GM12878 (cell line): ENCODE results near the gene IL22RA2. TPM values are rescaled to one million over a fixed set of nuclear protein-coding genes. Genes with fewer than 3 reads are reported as not detected.

Experiments used
- ATAC-seq: fragments of 200-7000 bp; cut with Tn5 transposase; 3 replicates; pipeline ENCODE4 v1.9.1; 2020; ENCODE audit warnings: mild to moderate bottlenecking, moderate library complexity
- BruUV-seq: library from RNA; stranded (reverse); fragments of 400-500 nt; replicated peaks from 2 replicates; lab custom pipeline; 2021; lab: Mats Ljungman, UMichigan
- CTCF ChIA-PET: fragments of 300-600 bp; sonication (Branson Sonifier 250); formaldehyde crosslinking; extraction: SDS; loops from one replicate; lab custom pipeline; 2021; ENCODE audit warnings: inconsistent platforms; lab: Yijun Ruan, JAX
- POLR2A ChIA-PET: fragments of 350-600 bp; formaldehyde crosslinking; extraction: SDS; loops from one replicate; lab custom pipeline; 2021; ENCODE audit warnings: inconsistent platforms; lab: Charles Lee
- RAD21 ChIA-PET: fragments of 300-600 bp; sonication (Branson Sonifier 250); formaldehyde crosslinking; loops from one replicate; lab custom pipeline; 2023; ENCODE audit warnings: antibody characterized with exemption; ENCODE audit not compliant: unreplicated experiment; lab: Charles Lee
- SMC1A ChIA-PET: fragments of 300-600 bp; sonication (Branson Sonifier 250); formaldehyde crosslinking; loops from one replicate; lab custom pipeline; 2023; ENCODE audit not compliant: unreplicated experiment, uncharacterized antibody; lab: Charles Lee
- DNase-seq: peaks from one replicate; pipeline ENCODE4 v3.0.0-alpha.2; 2011; ENCODE audit warnings: low read depth, low spot score
- FAIRE-seq: peaks from 3 replicates; lab custom pipeline; 2011; peaks lifted over from hg19 to GRCh38; lab: Jason Lieb, UNC
- H2AFZ ChIP-seq: 2 replicates; pipeline ENCODE4 v1.6.0; 2011; ENCODE audit warnings: low read depth, low read length, control low read depth; ENCODE audit not compliant: control insufficient read depth
- H3K27ac ChIP-seq: 2 replicates; pipeline ENCODE4 v1.5.1; 2011; ENCODE audit warnings: control low read depth; ENCODE audit not compliant: control insufficient read depth, insufficient read depth
- H3K27me3 ChIP-seq, 2 experiments: replicated peaks in 1 of 2; 2 replicates each; pipeline versions ENCODE4 v1.6.0 to v1.6.1; 2011; ENCODE audit warnings: low read length in 1 of 2; ENCODE audit not compliant: control insufficient read depth in 2 of 2, insufficient read depth in 2 of 2
- H3K36me3 ChIP-seq, 2 experiments: 2 replicates each; pipeline ENCODE4 v1.5.1; 2011; ENCODE audit warnings: low read length in 1 of 2; ENCODE audit not compliant: control insufficient read depth in 2 of 2, insufficient read depth in 2 of 2
- H3K4me1 ChIP-seq: 2 replicates; pipeline ENCODE4 v1.6.1; 2011; ENCODE audit warnings: mild to moderate bottlenecking, low read length, moderate library complexity, mixed read lengths; ENCODE audit not compliant: control insufficient read depth, insufficient read depth
- H3K4me2 ChIP-seq: 2 replicates; pipeline ENCODE4 v1.6.0; 2011; ENCODE audit warnings: control low read depth; ENCODE audit not compliant: control insufficient read depth, insufficient read depth
- H3K4me3 ChIP-seq: fragments of 200-600 bp; sonication (generic); 2 replicates; pipeline ENCODE4 v1.5.1; 2016
- H3K79me2 ChIP-seq: 2 replicates; pipeline ENCODE4 v1.6.0; 2011; ENCODE audit warnings: low read length; ENCODE audit not compliant: control insufficient read depth, insufficient read depth
- H3K9ac ChIP-seq: 2 replicates; pipeline ENCODE4 v1.8.0; 2011; ENCODE audit warnings: low read length, control low read depth, mixed read lengths; ENCODE audit not compliant: control insufficient read depth, insufficient read depth
- H3K9me3 ChIP-seq: replicated peaks from 3 replicates; pipeline ENCODE4 v1.5.1; 2011; ENCODE audit warnings: mild to moderate bottlenecking, low read length; ENCODE audit not compliant: control insufficient read depth, insufficient read depth
- H4K20me1 ChIP-seq: 2 replicates; pipeline ENCODE4 v1.6.0; 2011; ENCODE audit not compliant: control insufficient read depth, insufficient read depth
- BRCA1 ChIP-seq: IDR thresholded peaks from 2 replicates; pipeline ENCODE4 v1.6.1; 2011; ENCODE audit warnings: low read depth, low read length, improper control_type of control experiment
- CHD1 ChIP-seq: IDR thresholded peaks from 2 replicates; pipeline ENCODE4 v1.6.1; 2012; ENCODE audit warnings: low read depth, low read length, improper control_type of control experiment
- GABPA ChIP-seq: IDR thresholded peaks from 2 replicates; pipeline ENCODE4 v1.6.1; 2014; ENCODE audit warnings: antibody characterized with exemption, low read depth, mild to moderate bottlenecking, inconsistent platforms
- GATAD2B ChIP-seq: fragments of 450-650 bp; conservative IDR thresholded peaks from 2 replicates; pipeline ENCODE4 v1.6.1; 2017; ENCODE audit warnings: low read depth, mild to moderate bottlenecking, moderate library complexity
- HCFC1 ChIP-seq: fragments of 150-350 bp; IDR thresholded peaks from 2 replicates; pipeline ENCODE4 v1.6.1; 2014; ENCODE audit warnings: low read length
- MYB ChIP-seq: fragments of 150-350 bp; IDR thresholded peaks from 2 replicates; pipeline ENCODE4 v1.6.1; 2014; ENCODE audit warnings: mild to moderate bottlenecking, low read depth, low read length, borderline replicate concordance
- MYC ChIP-seq: IDR thresholded peaks from 2 replicates; pipeline ENCODE4 v1.6.1; 2011; ENCODE audit warnings: mild to moderate bottlenecking, low read length, moderate library complexity, inconsistent platforms; ENCODE audit not compliant: insufficient read depth, insufficient replicate concordance, insufficient read length, severe bottlenecking
- NR2C2 ChIP-seq: IDR thresholded peaks from 2 replicates; pipeline ENCODE4 v1.6.1; 2011; ENCODE audit warnings: borderline replicate concordance, low read depth; ENCODE audit not compliant: control insufficient read depth, insufficient read length
- NR2F1 ChIP-seq: fragments of 450-650 bp; conservative IDR thresholded peaks from 2 replicates; pipeline ENCODE4 v1.6.1; 2017; ENCODE audit warnings: mild to moderate bottlenecking
- SIN3A ChIP-seq: IDR thresholded peaks from 2 replicates; pipeline ENCODE4 v1.6.1; 2012; ENCODE audit warnings: low read depth, low read length, improper control_type of control experiment
- SMC3 ChIP-seq: IDR thresholded peaks from 2 replicates; pipeline ENCODE4 v1.6.1; 2011; ENCODE audit warnings: low read length, improper control_type of control experiment, borderline replicate concordance
- ZNF24 ChIP-seq: fragments of 450-650 bp; IDR thresholded peaks from 2 replicates; pipeline ENCODE4 v1.6.1; 2017; ENCODE audit warnings: antibody characterized with exemption, mild to moderate bottlenecking
- ZNF592 ChIP-seq: fragments of 450-650 bp; IDR thresholded peaks from 2 replicates; pipeline ENCODE4 v1.6.1; 2017; ENCODE audit warnings: mild to moderate bottlenecking, moderate library complexity
- WGBS: methylation state at CpG from one replicate; pipeline ENCODE4 v1.1.6; 2016; ENCODE audit warnings: low lambda C conversion rate; ENCODE audit not compliant: insufficient replicate concordance, insufficient coverage; ENCODE audit errors: missing lambda C conversion rate; 5-methylcytosine and 5-hydroxymethylcytosine counted together
- in situ Hi-C: fragments of 300-500 bp; cut with MboI; formaldehyde crosslinking; loops from 9 replicates; pipeline ENCODE4 v1.14.3; 2018; ENCODE audit warnings: mixed read lengths
- intact Hi-C: fragments of 100-400 bp; cut with micrococcal nuclease; formaldehyde crosslinking; loops from one replicate; pipeline ENCODE4 v1.14.2; 2022; ENCODE audit not compliant: unreplicated experiment
- polyA plus RNA-seq, 11 experiments: library from polyadenylated mRNA; depleted of rRNA in 4 of 11; unstranded in 6 of 11; stranded (reverse) in 5 of 11; fragments of >200 nt; fragmentation: Nextera tagmentation in 4 of 11; fragmentation: Illumina TruSeq in 1 of 11; extraction: Ambion mirVana in 4 of 11; extraction: Trizol in 1 of 11; gene quantifications; 1 replicate in 1 of 11; 2 replicates in 10 of 11; pipeline versions ENCODE4 v1.2.1 to v1.2.3, GENCODE V29; 2011 to 2016; ENCODE audit warnings: inconsistent platforms in 2 of 11, missing spikeins in 2 of 11, low read depth in 1 of 11
- total RNA-seq, 4 experiments: library from RNA; depleted of rRNA in 3 of 4; stranded (reverse); fragments of >200 nt in 3 of 4; fragmentation: Illumina TruSeq in 1 of 4; extraction: Trizol in 1 of 4; gene quantifications; 2 replicates each; pipeline versions ENCODE4 v1.2.1 to v1.2.3, GENCODE V29; 2013 to 2021
- TF ChIP-seq, protein P1 (sequence below): IDR thresholded peaks from 2 replicates; pipeline ENCODE4 v1.6.1; 2012; ENCODE audit warnings: improper control_type of control experiment, low read depth, low read length; ENCODE audit not compliant: insufficient replicate concordance

The IL22RA2 gene
- total and polyA plus RNA-seq, 10 of the 15 experiments (the other 5 are each of a cell fraction or from before 2014, with no cell fraction given): 0.05 to 0.22 (median 0.09) TPM; not detected in 3

GRCh38 chr6:137136065-137136464 is 37.4 kb downstream of the IL22RA2 start:
- H2AFZ ChIP-seq: no peak overlapping the region
- ChIA-PET RAD21 (no interaction called here), CTCF (no interaction called here), POLR2A (no interaction called here), SMC1A (interaction anchor here (3.4 kb wide), 1 partner anchor 26 kb away, joined by 10 read pairs; no protein-coding TSS in a partner anchor)
- H4K20me1 ChIP-seq: no peaks in the 10 kb centered on the region
- in situ Hi-C loops (no loop called here), intact Hi-C loops (no loop called here)
- H3K27me3 ChIP-seq: no peaks in the 10 kb centered on the region
- H3K4me3 ChIP-seq: no peak overlapping the region
- H3K36me3 ChIP-seq: no peaks in the 10 kb centered on the region
- ATAC-seq (no peak), FAIRE-seq (no peak), DNase-seq (no peak)
- WGBS: 45% methylated on average over 1 of the region's 1 CpG
- H3K27ac ChIP-seq: no peak overlapping the region
- no TSS peak for BruUV-seq
- H3K79me2 ChIP-seq: no peaks in the 10 kb centered on the region
- H3K9me3 ChIP-seq: peaks cover 7% of the 10 kb centered on the region
- H3K4me2 ChIP-seq: no peak overlapping the region
- no peaks in the 10 kb centered on the region for H3K4me1 ChIP-seq
- H3K9ac ChIP-seq: no peak overlapping the region
- no peak for TF ChIP-seq ZNF24
- no peak for TF ChIP-seq SMC3
- TF ChIP-seq MYB: no peak
- TF ChIP-seq GATAD2B: no peak
- no peak for TF ChIP-seq BRCA1
- TF ChIP-seq GABPA: no peak
- TF ChIP-seq NR2C2: no peak
- TF ChIP-seq NR2F1: no peak
- TF ChIP-seq SIN3A: no peak
- TF ChIP-seq HCFC1: no peak
- no peak for TF ChIP-seq CHD1
- TF ChIP-seq, protein P1, sequence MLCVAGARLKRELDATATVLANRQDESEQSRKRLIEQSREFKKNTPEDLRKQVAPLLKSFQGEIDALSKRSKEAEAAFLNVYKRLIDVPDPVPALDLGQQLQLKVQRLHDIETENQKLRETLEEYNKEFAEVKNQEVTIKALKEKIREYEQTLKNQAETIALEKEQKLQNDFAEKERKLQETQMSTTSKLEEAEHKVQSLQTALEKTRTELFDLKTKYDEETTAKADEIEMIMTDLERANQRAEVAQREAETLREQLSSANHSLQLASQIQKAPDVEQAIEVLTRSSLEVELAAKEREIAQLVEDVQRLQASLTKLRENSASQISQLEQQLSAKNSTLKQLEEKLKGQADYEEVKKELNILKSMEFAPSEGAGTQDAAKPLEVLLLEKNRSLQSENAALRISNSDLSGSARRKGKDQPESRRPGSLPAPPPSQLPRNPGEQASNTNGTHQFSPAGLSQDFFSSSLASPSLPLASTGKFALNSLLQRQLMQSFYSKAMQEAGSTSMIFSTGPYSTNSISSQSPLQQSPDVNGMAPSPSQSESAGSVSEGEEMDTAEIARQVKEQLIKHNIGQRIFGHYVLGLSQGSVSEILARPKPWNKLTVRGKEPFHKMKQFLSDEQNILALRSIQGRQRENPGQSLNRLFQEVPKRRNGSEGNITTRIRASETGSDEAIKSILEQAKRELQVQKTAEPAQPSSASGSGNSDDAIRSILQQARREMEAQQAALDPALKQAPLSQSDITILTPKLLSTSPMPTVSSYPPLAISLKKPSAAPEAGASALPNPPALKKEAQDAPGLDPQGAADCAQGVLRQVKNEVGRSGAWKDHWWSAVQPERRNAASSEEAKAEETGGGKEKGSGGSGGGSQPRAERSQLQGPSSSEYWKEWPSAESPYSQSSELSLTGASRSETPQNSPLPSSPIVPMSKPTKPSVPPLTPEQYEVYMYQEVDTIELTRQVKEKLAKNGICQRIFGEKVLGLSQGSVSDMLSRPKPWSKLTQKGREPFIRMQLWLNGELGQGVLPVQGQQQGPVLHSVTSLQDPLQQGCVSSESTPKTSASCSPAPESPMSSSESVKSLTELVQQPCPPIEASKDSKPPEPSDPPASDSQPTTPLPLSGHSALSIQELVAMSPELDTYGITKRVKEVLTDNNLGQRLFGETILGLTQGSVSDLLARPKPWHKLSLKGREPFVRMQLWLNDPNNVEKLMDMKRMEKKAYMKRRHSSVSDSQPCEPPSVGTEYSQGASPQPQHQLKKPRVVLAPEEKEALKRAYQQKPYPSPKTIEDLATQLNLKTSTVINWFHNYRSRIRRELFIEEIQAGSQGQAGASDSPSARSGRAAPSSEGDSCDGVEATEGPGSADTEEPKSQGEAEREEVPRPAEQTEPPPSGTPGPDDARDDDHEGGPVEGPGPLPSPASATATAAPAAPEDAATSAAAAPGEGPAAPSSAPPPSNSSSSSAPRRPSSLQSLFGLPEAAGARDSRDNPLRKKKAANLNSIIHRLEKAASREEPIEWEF: no peak
- TF ChIP-seq MYC: no peak
- no peak for TF ChIP-seq ZNF592
